Measurements from ENCODE around the gene NSG2.

Gene NSG2

GRCh38 chr5:174059247-174059646, 13.7 kb downstream of the NSG2 start:
- no peak for DNase-seq (ENCODE audit: low read depth)

- no peak for DNase-seq (ENCODE audit: low read depth)
These were observed 17.7 kb downstream of the NSG2 start for GRCh38 chr5:174063082-174063756.

- DNase-seq (ENCODE audit: low read depth) = no peak
These were observed 18.7 kb downstream of the NSG2 start for GRCh38 chr5:174064171-174064570.

DNA sequence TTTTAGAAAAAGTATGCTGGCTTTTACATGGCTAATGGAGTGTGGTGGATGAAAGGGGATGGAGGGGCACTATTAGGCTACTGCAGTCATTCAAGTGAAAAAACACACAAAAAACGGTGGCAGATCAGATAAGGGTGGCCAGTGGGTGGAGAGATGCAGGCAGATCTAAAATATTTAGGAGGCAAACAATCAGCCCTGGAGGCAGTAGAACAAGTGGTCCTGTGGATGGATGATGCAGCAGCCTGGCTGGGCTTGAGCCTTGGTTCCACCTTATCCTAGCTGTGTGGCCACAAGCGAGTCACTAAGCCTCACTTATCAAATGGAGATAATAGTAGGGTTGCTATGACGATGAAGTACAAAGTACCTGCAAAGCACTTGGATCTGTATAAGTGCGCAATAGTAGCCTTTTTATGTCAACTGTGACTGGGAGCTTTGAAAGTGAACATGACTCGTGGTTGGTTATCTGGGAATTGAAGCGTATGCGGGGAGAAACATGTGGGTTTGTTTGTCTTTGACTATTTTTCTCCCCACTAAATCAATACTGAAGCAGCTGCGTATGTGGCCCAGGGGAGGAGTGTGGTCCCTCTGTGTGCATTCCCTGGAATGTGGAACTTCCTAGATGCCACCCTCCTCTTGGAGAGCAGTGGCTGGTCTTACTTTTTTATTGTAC, 20.2 kb downstream of the NSG2 start:
- DNase-seq (ENCODE audit: low read depth) = no peak

DNA sequence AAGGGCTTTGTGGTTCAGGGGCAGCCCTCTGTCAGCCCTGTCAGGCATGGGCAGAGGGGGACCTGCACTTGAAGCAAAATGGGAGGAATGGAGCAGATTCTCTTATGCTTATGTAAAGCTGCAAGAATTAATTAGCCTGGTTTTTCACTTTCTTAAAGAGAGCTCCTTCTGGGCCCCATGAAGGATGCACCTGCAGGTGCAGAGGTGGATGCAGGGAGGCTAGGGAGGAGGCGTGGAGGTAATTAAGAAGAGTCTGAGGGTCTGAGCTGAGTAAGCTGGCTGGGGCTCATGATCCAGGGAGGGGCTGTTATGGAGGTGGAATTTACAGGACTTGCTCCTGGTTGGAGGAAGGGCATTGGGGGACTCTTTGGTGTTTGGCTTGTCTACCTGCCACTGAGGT, 22.0 kb downstream of the NSG2 start:
- DNase-seq (ENCODE audit: low read depth) = no peak

DNA sequence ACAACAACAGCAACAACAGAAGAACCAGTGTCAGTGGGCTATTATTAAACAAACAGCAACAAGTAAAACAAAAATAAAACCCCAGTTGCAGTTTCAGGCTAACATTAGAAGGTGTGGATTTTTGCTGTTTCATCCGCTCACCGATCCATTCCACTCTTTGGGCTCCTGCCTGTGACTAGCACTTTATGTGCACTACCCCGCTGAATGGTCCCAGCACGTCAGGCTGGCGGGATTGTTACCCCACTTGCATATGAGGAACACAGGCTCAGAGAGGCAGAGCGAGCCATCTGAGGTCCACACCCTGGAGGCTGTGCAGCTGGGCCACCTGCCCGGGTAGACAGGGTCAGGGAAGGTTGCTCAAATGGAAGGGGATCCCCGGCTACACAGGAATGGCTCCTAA, 26.0 kb downstream of the NSG2 start:
- DNase-seq (ENCODE audit: low read depth) = no peak

DNA sequence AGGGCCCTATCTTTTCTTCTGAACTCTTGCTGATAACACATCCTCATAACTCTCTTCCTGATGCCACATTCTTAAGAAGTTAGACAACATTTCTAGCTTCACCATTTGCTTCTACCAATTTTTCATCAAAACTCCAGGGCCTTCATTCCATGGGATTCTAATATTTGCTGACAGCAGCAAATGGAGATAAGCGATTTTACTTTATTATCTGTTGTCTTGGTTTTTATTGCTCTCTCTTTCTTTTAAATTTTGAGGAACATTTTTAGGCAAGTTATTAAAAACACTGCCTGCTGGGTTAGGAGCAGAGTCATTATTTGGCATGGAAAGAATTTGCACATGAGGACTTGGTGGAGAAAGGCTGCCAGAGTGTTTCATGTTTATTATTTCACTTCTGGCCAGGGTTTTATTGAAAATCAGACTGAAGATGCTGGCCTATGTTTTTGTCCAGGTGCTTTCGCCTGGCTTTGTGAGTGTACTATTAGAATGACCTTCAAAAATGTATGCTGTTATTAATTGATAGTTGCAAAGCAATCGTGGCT, 27.7 kb downstream of the NSG2 start:
- DNase-seq (ENCODE audit: low read depth) = no peak

DNA sequence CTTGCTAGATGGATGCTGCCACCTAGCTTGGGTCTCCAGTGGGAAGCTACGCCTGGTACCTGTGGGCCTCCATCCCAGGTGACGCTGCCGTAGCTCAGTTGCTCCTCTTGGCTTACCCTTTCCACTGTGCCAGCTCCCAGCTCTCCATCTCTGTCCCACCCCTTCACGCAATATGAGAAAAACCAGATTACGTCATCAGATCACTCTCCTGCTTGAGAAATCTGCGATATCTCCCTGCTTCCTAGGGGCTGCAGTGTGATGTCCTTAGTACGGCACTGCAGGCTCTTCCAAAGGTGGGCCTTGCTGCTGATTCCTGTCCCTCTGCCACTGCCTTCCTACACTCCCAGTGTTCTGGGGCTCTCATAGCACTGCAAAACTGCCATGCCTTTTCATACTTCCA, 28.9 kb downstream of the NSG2 start:
- no peak for DNase-seq (ENCODE audit: low read depth)

DNA sequence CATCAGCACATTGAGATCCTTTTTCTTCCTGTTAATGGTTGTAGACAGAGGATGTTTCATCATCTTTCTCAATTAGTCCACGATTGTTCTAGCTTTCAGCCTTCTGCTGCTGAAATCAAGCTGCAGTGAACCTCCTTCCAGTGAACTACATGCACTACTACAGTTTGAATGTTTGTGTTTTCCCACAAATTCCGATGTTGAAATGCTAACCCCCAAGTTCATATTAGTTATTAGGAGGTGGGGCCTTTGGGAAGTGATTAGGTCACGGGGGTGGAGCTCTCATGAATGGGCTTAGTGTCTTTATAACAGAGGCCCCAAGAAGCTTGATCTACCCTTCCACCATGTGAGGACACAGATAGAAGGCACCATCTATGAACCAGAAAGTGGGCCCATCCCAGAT, 32.9 kb downstream of the NSG2 start:
- no peak for DNase-seq (ENCODE audit: low read depth)

- DNase-seq (ENCODE audit: low read depth) = no peak
These were observed 36.8 kb downstream of the NSG2 start for GRCh38 chr5:174082286-174082685.

DNA sequence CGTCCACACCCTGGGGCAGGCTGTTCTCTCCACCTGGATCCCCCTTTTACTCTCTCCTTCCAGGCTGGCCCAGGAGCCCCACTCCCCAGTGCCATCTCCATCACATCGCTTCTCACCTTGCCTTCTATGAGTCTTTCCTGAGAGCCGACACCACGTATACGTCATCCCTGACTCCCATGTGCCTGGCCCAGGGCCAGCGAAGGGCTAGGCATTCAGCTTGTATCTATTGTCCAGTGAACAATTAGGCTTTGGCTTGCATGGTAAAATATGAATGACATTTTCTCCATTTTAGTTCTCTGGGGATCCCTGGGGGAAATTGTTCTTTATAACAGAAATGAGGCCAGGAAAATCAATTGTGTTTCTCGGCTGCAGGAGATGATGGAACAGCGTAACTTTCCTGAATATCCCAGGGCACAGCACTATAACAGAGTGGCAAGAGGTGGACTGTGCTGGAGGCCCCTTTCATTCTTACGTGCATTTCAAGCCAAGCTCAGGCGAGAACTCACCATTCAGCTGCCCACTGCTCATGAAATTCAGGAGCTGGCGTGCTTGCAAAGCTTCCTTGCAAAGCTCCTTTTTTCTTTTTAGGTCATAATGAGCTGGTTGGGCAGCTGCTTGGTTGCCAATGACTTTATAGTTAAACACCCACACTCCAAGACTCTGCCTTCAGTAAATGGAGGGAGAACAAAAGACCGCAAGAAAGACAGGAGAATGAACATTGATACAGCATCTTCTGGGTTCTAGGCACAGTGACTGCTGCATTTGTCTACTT, 37.7 kb downstream of the NSG2 start:
- DNase-seq (ENCODE audit: low read depth) = no peak

DNA sequence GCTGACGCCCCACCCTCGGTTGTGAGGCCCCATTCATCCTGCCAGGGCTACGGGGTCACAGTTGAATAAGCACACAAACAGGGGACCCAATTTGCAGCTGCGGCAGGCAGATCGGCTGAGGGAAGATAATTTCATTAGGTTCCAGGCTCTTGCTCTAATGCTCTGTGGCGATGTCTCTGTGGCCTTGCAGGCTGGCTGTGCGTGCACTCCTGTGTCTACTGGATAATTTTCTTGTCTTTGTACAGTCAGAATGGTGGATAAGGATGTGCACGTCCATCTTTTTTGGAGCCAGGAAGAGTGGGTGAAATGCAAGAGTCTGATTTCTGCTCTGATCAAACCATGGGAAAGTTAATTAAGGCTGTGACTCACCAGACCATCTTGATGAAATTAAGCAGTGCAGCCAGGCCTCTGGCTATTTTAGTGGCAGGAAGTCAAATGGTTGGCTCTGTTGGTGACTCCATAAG, 39.2 kb downstream of the NSG2 start:
- DNase-seq (ENCODE audit: low read depth) = no peak

DNA sequence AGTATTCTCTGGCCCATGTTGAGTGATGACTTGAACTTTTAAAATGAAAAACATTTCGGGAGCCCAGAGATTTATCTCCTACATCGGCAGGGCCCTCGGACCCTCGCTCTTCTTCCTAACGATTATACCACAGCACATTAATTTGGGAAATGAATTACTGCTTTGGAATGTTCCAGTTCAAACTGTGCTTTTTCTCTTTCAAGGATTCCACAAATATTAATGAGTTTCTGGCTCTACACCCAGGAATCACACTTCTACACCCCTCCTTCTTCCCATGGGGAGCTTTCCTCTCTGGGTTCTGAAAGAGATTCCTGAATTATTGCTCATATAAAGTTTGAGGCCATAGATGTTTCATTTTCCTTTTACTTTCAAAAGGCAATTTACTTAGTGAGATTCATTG, 41.2 kb downstream of the NSG2 start:
- DNase-seq (ENCODE audit: low read depth) = no peak

- DNase-seq (ENCODE audit: low read depth) = no peak
These were observed 42.3 kb downstream of the NSG2 start for GRCh38 chr5:174087783-174088182.

DNA sequence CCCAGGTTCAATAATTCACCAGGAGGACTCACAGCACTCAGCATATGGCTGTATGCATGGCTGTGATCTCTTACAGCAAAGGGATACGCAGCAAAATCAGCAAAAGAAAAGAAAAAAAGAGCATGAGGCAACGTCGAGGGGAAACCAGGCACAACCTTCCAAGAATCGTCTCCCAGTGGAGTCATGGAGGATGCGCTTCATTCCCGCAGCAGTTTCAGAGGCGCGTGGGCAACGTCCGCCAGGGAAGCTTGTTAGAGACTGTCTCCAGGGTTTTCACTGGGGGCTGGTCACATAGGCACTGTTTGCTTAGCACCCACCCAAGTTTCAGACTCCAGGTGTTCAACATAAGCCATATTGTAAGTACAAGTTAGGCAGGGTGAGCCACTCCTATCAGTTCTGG, 44.6 kb downstream of the NSG2 start:
- DNase-seq (ENCODE audit: low read depth) = no peak

DNA sequence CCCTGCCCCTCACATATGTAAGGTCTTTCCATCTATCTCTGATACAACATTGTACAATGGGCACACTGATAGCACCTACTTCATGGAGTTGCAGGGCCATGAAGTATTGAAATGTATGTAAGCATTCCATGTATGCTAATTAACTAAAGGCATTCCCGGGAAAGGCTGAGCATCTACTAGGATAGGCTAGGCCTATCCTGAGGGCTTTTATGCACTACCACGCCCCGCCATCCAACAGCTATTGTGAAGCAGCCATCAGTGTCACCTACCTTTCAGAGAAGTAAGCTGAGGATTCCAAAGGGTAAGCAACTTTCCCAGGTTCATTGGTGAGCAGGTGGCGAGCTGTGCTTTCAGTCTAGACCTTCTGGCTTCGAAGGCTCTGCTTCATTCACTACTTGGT, 47.6 kb downstream of the NSG2 start:
- no peak for DNase-seq (ENCODE audit: low read depth)

GRCh38 chr5:174094857-174095606, 49.5 kb downstream of the NSG2 start:
- DNase-seq (ENCODE audit: low read depth) = no peak

DNA sequence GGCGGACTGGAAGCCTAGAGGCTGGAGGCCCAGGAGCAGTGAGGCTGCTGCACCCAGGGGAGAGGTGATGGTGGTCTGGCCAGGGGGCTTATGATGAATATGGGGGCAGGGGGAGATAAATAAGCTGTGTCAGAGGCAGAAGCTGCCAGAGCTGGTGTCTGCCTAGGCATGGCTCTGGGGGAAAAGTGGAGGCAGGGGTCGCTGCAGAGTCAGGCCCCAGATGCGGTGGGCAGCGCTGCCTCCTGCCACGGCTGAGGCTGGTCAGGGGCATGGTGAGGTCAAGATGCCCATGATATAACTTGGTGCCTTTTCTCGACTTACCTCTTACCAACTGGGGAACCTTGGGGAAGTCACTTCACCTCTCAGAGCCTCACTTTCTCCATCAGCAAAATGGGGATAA, 51.1 kb downstream of the NSG2 start:
- DNase-seq (ENCODE audit: low read depth) = no peak

DNA sequence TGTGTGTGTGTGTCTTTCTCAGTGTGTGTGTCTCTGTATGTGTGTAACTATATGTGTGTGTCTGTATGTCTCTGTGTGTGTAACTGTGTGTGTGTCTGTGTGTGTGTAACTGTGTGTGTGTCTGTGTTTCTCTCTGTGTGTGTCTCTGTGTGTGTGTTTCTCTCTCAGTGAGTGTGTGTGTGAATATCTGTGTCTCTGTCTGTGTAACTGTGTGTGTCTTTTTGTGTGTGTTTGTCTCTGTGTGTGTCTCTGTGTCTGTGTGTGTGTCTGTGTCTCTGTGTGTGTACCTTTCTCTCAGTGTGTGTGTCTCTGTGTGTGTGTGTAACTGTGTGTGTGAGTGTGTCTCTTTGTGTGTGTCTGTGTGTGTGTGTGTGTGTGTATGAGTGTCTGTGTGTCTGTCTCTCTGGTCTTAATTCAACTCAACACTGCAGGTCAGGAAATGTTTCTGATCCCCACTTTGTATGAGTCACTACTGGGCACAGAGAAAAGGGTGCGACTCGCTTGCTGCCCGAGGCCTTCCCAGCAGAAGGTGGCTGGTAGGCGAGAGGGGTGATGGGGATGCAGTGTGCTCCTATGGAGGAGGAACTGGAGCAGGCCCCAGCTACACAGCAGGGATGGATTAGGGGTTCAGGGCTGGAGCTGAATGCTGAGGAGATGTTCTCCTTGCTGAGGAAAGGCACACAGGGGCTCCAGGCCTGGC, 52.1 kb downstream of the NSG2 start:
- no peak for DNase-seq (ENCODE audit: low read depth)

- no peak for DNase-seq (ENCODE audit: low read depth)
These were observed 53.2 kb downstream of the NSG2 start for GRCh38 chr5:174098694-174099093.

DNA sequence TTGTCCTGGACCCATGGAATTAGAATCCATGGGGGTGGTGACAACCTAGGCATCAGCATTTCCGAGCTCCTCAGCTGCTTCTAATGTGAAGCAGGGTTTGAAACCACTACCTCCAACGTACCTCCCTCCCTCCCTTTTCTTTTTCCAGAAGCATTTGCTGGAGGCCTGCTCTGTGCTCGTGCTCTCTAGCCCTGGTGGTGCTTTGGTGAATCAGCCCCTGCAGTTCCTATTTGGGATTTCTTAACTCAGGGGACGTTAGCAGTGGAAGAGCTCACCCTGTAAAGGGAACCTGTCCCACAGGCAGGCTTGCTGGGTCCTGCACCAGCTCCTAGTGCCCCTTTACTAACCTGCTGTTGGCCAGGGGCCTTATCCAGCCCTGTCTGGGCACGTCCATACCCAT, 55.0 kb downstream of the NSG2 start:
- DNase-seq (ENCODE audit: low read depth) = no peak

Data from stromal cell of bone marrow (primary cell).